AG04449 (cell line): ENCODE data around the gene PEF1.
A peak's percentile ranks its signal among the peaks of the same experiment; 100 is the strongest.

Experiments
- CTCF ChIA-PET: fragments of 350-600 bp; formaldehyde crosslinking; extraction: SDS; loops from one replicate; lab custom pipeline; 2021; ENCODE audit warnings: antibody characterized with exemption; lab: Yijun Ruan, JAX
- POLR2A ChIA-PET: fragments of 400-600, 350-600 bp; formaldehyde crosslinking; extraction: SDS; loops from one replicate; lab custom pipeline; 2020; ENCODE audit warnings: antibody characterized with exemption, inconsistent platforms; lab: Yijun Ruan, JAX
- DNase-seq: peaks from one replicate; pipeline ENCODE4 v3.0.0-alpha.2; 2010; ENCODE audit warnings: low read depth, low spot score
- H3K4me3 ChIP-seq: 2 replicates; pipeline ENCODE4 v1.5.1; 2011; ENCODE audit warnings: low read depth, mild to moderate bottlenecking, control low read depth, low read length
- CTCF ChIP-seq: IDR thresholded peaks from one replicate; pipeline ENCODE4 v1.5.1; 2011; ENCODE audit warnings: mild to moderate bottlenecking, moderate library complexity, low read length, control low read depth, inconsistent platforms; ENCODE audit not compliant: insufficient read depth; ENCODE audit errors: missing control alignments

PEF1 gene

DNA sequence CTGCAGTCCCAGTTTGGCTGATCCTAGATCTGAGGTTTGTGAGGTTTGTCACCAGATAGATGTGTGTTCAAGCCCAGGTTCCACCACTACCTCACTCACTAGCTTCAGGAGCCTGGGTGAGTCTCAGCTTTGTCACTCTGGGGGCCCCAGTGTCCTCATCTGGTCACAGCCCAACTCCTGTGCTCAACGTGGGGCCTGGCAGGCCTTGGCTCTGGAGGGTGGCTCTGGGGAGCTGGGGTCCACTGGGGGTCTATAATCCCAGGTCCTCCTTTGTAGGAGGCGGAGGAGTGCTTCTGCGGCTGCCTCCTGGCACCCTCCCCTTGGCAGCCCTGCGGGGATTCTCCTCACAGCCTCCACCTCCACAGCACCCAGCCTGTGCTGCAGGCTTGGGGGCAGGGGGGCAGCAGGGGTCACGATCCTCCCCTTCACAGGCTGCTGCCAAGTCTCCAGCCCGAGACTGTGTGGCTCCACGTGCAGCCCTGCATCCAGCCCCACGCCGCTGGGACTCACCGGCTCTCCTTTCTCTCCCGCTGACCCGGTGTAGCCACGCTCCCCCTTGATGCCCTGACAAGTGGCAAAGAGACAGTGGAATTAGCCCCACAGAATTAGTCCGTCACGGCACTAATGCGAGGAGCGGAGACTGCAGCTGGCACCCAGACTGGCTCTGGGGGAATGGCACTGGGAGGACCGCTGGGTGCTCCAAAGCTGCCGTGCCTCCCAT, 22.5 kb upstream of the PEF1 start:
- POLR2A ChIA-PET: no interaction called here
- CTCF ChIA-PET: interaction anchor here (1.0 to 9.6 kb wide), 7 partner anchors 9 to 123 kb away, joined by 3 to 107 read pairs (median 15); partner anchors contain the start of gene COL16A1
- no peak overlapping the region for H3K4me3 ChIP-seq
- DNase-seq: no peak
- TF ChIP-seq CTCF: no peak

DNA sequence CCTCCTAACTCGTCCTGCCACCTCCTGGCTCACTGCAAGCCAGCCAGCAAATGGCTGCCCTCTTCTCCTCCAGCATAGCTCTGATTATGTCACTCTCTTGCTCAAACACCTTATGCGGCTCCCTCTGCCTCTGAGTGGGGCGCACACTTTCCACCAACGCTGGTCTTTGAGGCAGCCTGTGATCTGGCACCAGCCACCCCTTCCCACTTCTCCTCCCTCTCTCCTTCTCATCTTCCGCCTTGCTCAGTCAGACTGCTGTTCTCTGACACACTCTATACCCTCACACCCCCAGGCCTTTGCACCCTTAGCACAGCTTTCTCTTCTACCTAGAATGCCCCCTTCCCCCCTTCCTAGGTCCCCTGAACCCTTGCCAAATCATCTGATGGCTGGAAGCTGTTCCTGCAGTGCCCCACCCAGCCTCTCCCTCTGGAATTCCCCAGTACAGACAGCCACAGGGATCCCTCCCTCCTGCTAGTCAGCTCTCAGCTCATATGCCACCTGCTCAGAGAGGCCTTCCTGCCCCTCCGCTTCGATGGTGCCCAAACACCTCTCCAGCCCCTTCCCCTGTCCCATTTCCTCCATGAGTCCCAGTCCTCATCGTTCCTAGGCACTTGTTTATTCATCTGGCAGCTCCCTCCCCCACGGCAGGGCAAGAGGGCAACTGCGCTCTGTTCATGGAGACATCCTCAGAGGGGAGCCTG, 21.7 kb upstream of the PEF1 start:
- TF ChIP-seq CTCF: no peak
- POLR2A ChIA-PET: interaction anchor here (1.1 to 1.3 kb wide), 2 partner anchors 24 to 122 kb away, joined by 3 read pairs; no protein-coding TSS in a partner anchor
- CTCF ChIA-PET: interaction anchor here (1.0 to 9.6 kb wide), 11 partner anchors 7 to 123 kb away, joined by 3 to 107 read pairs (median 15); partner anchors contain the start of gene COL16A1
- H3K4me3 ChIP-seq: no peak overlapping the region
- no peak for DNase-seq

DNA sequence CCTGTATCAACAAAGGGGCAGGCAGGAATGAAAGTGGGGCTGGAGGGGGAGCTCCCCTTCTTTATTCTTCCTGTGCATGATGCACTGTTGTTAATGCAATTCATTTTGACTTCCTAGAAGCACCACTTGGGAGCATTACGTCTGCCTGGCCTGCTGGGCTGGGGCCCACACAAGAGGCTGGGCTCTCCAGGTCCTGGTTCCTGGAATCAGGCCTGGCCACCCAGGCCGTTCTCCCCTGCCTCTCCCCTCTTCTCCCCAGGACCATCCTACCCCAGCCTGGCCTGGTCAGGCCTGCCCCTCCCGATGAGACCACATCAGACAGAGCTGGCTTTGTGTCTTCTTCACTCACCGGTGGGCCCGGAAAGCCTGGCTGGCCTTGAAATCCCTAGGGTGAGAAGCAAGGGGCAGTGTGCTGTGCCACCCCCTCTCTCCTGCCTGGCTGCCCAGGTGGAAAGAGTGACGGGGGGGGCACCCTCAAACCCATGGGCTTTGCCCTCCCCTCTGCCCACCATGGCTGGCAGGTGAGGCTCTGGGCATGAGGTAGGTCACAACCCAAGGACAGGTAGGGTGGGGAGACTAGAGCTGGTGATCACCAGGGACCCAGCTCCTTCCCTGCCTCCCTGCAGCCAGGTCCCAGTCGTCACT, 20.7 kb upstream of the PEF1 start:
- CTCF ChIA-PET: interaction anchor here (0.7 to 9.6 kb wide), 23 partner anchors 7 to 299 kb away, joined by 3 to 107 read pairs (median 8); partner anchors contain the start of gene COL16A1
- POLR2A ChIA-PET: interaction anchor here (1.1 to 2.1 kb wide), 4 partner anchors 25 to 125 kb away, joined by 3 to 6 read pairs (median 4); no protein-coding TSS in a partner anchor
- TF ChIP-seq CTCF: no peak
- no peak for DNase-seq
- H3K4me3 ChIP-seq: no peak overlapping the region

GRCh38 chr1:31664528-31664927, 19.9 kb upstream of the PEF1 start:
- H3K4me3 ChIP-seq: no peak overlapping the region
- DNase-seq: no peak
- ChIA-PET POLR2A (interaction anchor here (0.7 to 2.1 kb wide), 4 partner anchors 37 to 126 kb away, joined by 3 to 6 read pairs (median 4); no protein-coding TSS in a partner anchor), CTCF (interaction anchor here (0.6 to 9.6 kb wide), 25 partner anchors 9 to 300 kb away, joined by 3 to 107 read pairs (median 6); partner anchors contain the start of gene COL16A1)
- TF ChIP-seq CTCF: no peak

DNA sequence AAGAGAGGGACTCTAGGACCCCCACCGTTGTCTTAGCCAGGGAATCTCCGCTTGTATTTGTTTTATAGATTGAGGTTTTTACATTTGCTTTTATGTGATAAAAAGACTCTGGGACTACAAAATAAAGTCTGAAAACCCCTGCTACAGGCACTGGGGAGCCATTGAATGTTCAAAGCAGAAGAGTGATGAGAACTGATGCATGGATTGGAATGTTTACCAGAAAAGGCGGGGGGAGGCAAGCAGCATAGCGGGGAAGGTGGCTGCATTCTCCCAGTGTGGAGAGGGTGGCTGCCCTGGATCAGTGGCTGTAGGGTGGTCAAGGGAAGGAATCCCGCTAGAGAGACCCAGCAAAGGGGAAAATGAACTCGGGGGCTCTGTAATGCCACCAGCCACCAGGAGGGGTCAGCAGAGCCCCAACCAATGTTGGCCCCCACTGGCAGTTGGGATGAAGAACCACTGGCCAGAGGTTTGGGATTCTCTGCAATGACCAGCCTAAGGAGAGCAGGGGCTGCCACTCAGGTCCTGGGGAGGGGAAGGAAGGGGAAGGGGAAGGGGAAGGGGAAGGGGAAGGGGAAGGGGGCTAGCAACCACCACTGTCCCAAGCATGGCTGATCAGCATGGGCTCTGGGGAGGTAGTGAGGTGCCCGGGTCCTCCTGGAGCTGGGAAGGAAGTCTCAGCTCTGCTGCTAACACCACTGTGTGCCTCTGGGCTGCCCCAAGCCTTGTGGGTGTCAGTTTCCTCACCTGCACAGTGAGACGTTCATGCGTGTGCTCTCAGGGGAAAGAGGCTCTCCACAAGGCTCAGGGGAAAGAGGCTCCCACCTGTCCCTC, 19.2 kb upstream of the PEF1 start:
- peak; percentile 86 for TF ChIP-seq CTCF
- DNase-seq: no peak
- POLR2A ChIA-PET: interaction anchor here (0.7 to 2.1 kb wide), 4 partner anchors 38 to 127 kb away, joined by 3 to 6 read pairs (median 4); no protein-coding TSS in a partner anchor
- no peak overlapping the region for H3K4me3 ChIP-seq
- CTCF ChIA-PET: interaction anchor here (0.6 to 9.6 kb wide), 34 partner anchors 10 to 398 kb away, joined by 3 to 107 read pairs (median 4); partner anchors contain the start of gene COL16A1
